ENCODE results near the gene USP3. TPM values are rescaled to one million over a fixed set of nuclear protein-coding genes. Genes with fewer than 3 reads are reported as not detected.

Gene USP3
- total and polyA plus RNA-seq, 10 of the 15 experiments (the other 5 are each of a cell fraction or from before 2014, with no cell fraction given) = 23.8 to 64.5 (median 50.3) TPM

GRCh38 chr15:63640146-63640545, 135.8 kb downstream of the USP3 start (continued):
- TF ChIP-seq CUX1 (IDR thresholded peaks at IDR 0.05; ENCODE audit: insufficient replicate concordance, low read depth, low read length) (no peak), DPF2 (IDR thresholded peaks at IDR 0.05) (no peak), BHLHE40 (IDR thresholded peaks at IDR 0.05; ENCODE audit: borderline replicate concordance in 1 of 2, low read depth in 2 of 2, low read length in 1 of 2) (no peak), GABPA (IDR thresholded peaks at IDR 0.05; ENCODE audit: low read depth) (no peak), WRNIP1 (IDR thresholded peaks at IDR 0.05; ENCODE audit: borderline replicate concordance, low read depth, low read length) (no peak), SMARCA5 (IDR thresholded peaks at IDR 0.05) (no peak), SPI1 (IDR thresholded peaks at IDR 0.05; ENCODE audit: borderline replicate concordance, insufficient read depth, low read depth, low read length) (no peak), SIN3A (IDR thresholded peaks at IDR 0.05; ENCODE audit: low read depth, low read length) (no peak), NR2C1 (IDR thresholded peaks at IDR 0.05) (no peak)

Other genes starting within 250 kb of the USP3 start
- gene APH1B, start 227.0 kb upstream of the USP3 start, total RNA-seq (2014; rRNA removed) = 8.8 and 9.8 TPM in 2 replicates
- 8.8 and 9.1 TPM in 2 replicates for gene APH1B, start 227.0 kb upstream of the USP3 start, total RNA-seq (2014; rRNA removed; fragmentation: Illumina TruSeq; extraction: Trizol)
- gene APH1B, start 227.0 kb upstream of the USP3 start, total RNA-seq (2021) = 11.5 and 14.3 TPM in 2 replicates
- 5.0 and 6.1 TPM in 2 replicates for gene APH1B, start 227.0 kb upstream of the USP3 start, polyA plus RNA-seq (2011; rRNA removed)
- 7.9 and 11.2 TPM in 2 replicates for gene APH1B, start 227.0 kb upstream of the USP3 start, polyA plus RNA-seq (2014; fragmentation: Illumina TruSeq; extraction: Trizol)
- gene APH1B, start 227.0 kb upstream of the USP3 start, polyA plus RNA-seq (2014; fragmentation: Nextera tagmentation; extraction: Ambion mirVana) = 10 to 100 TPM; 12.9 to 17.6 TPM
- 6.3 and 9.3 TPM in 2 replicates for gene APH1B, start 227.0 kb upstream of the USP3 start, polyA plus RNA-seq (2014; rRNA removed)
- gene APH1B, start 227.0 kb upstream of the USP3 start, polyA plus RNA-seq (2016; fragmentation: Nextera tagmentation; extraction: Ambion mirVana) = 10 to 100 TPM; 14.4 to 20.8 TPM
- 0.11 TPM in 1 of 2 replicates, not detected in the other for gene CA12, start 122.7 kb upstream of the USP3 start, total RNA-seq (2014; rRNA removed)
- gene CA12, start 122.7 kb upstream of the USP3 start, total RNA-seq (2014; rRNA removed; fragmentation: Illumina TruSeq; extraction: Trizol) = not detected in 2 replicates
- gene CA12, start 122.7 kb upstream of the USP3 start, total RNA-seq (2021) = 0.10 and 0.11 TPM in 2 replicates
- gene CA12, start 122.7 kb upstream of the USP3 start, polyA plus RNA-seq (2011; rRNA removed) = 0.03 TPM in 1 of 2 replicates, not detected in the other
- gene CA12, start 122.7 kb upstream of the USP3 start, polyA plus RNA-seq (2014; fragmentation: Illumina TruSeq; extraction: Trizol) = not detected in 2 replicates
- gene CA12, start 122.7 kb upstream of the USP3 start, polyA plus RNA-seq (2014; fragmentation: Nextera tagmentation; extraction: Ambion mirVana) = not detected
- not detected in 2 replicates for gene CA12, start 122.7 kb upstream of the USP3 start, polyA plus RNA-seq (2014; rRNA removed)
- not detected for gene CA12, start 122.7 kb upstream of the USP3 start, polyA plus RNA-seq (2016; fragmentation: Nextera tagmentation; extraction: Ambion mirVana)
- gene FBXL22, start 92.8 kb downstream of the USP3 start, total RNA-seq (2014; rRNA removed) = 0.62 and 0.87 TPM in 2 replicates
- gene FBXL22, start 92.8 kb downstream of the USP3 start, total RNA-seq (2014; rRNA removed; fragmentation: Illumina TruSeq; extraction: Trizol) = 0.28 and 0.40 TPM in 2 replicates
- 0.45 and 0.82 TPM in 2 replicates for gene FBXL22, start 92.8 kb downstream of the USP3 start, total RNA-seq (2021)
- gene FBXL22, start 92.8 kb downstream of the USP3 start, polyA plus RNA-seq (2011; rRNA removed) = 0.10 and 0.24 TPM in 2 replicates
- gene FBXL22, start 92.8 kb downstream of the USP3 start, polyA plus RNA-seq (2014; fragmentation: Illumina TruSeq; extraction: Trizol) = 0.24 and 0.41 TPM in 2 replicates
- under 1 TPM; 0.05 to 0.07 TPM for gene FBXL22, start 92.8 kb downstream of the USP3 start, polyA plus RNA-seq (2014; fragmentation: Nextera tagmentation; extraction: Ambion mirVana)
- gene FBXL22, start 92.8 kb downstream of the USP3 start, polyA plus RNA-seq (2014; rRNA removed) = 0.34 and 0.67 TPM in 2 replicates
- 1 to 10 TPM; 2.4 to 2.6 TPM for gene FBXL22, start 92.8 kb downstream of the USP3 start, polyA plus RNA-seq (2016; fragmentation: Nextera tagmentation; extraction: Ambion mirVana)